ENCODE results near the gene IBA57. TPM values are rescaled to one million over a fixed set of nuclear protein-coding genes. Genes with fewer than 3 reads are reported as not detected.

The IBA57 gene
- total RNA-seq, 2 experiments from 2014 or later, result 9.7 to 10.8 TPM

GRCh38 chr1:228216371-228217320, 51.0 kb downstream of the IBA57 start:
- H3K4me3 Mint-ChIP-seq, result no peak overlapping the region
- no peaks in the 10 kb centered on the region for H3K9me3 Mint-ChIP-seq
- peaks cover 2% of the 10 kb centered on the region for H3K36me3 Mint-ChIP-seq (ENCODE audit: low read depth)
- no peaks in the 10 kb centered on the region for H3K27me3 Mint-ChIP-seq
- TF ChIP-seq CTCF (IDR thresholded peaks at IDR 0.05), result no peak
- H3K4me1 Mint-ChIP-seq (ENCODE audit: low read depth), result peaks cover 5% of the 10 kb centered on the region
- no peak for DNase-seq
- no peak for ATAC-seq
- intact Hi-C loops (cut with micrococcal nuclease), result no loop called here
- no peak overlapping the region for H3K27ac Mint-ChIP-seq
- POLR2A ChIA-PET, result interaction anchor here (0.6 kb wide), 1 partner anchor 900 kb away, joined by 3 read pairs; no protein-coding TSS in a partner anchor
- CTCF ChIA-PET, result no interaction called here

GRCh38 chr1:228217551-228218344, 52.1 kb downstream of the IBA57 start:
- no peak for TF ChIP-seq CTCF (IDR thresholded peaks at IDR 0.05)
- H3K4me1 Mint-ChIP-seq (ENCODE audit: low read depth), result peaks cover 5% of the 10 kb centered on the region
- ATAC-seq (no peak), DNase-seq (no peak)
- ChIA-PET CTCF (no interaction called here), POLR2A (no interaction called here)
- no peak overlapping the region for H3K27ac Mint-ChIP-seq
- H3K9me3 Mint-ChIP-seq, result no peaks in the 10 kb centered on the region
- H3K36me3 Mint-ChIP-seq (ENCODE audit: low read depth), result peaks cover 6% of the 10 kb centered on the region
- H3K27me3 Mint-ChIP-seq, result no peaks in the 10 kb centered on the region
- H3K4me3 Mint-ChIP-seq, result no peak overlapping the region
- intact Hi-C loops (cut with micrococcal nuclease), result no loop called here

- Mint-ChIP-seq H3K27ac (no peak overlapping the region), H3K4me3 (no peak overlapping the region), H3K9me3 (peaks cover 2% of the 10 kb centered on the region), H3K36me3 (ENCODE audit: low read depth) (peaks cover 15% of the 10 kb centered on the region), H3K4me1 (ENCODE audit: low read depth) (peaks cover 3% of the 10 kb centered on the region), H3K27me3 (no peaks in the 10 kb centered on the region)
- intact Hi-C loops (cut with micrococcal nuclease), result no loop called here
- no peak for TF ChIP-seq CTCF (IDR thresholded peaks at IDR 0.05)
- no peak for ATAC-seq
- POLR2A ChIA-PET, result no interaction called here
- DNase-seq, result no peak
- CTCF ChIA-PET, result no interaction called here
Observed at GRCh38 chr1:228218513-228219244, 53.1 kb downstream of the IBA57 start.

- POLR2A ChIA-PET, result no interaction called here
- intact Hi-C loops (cut with micrococcal nuclease), result no loop called here
- no peak for DNase-seq
- no peaks in the 10 kb centered on the region for H3K27me3 Mint-ChIP-seq
- H3K27ac Mint-ChIP-seq, result no peak overlapping the region
- peaks cover 23% of the 10 kb centered on the region for H3K36me3 Mint-ChIP-seq (ENCODE audit: low read depth)
- peaks cover 3% of the 10 kb centered on the region for H3K4me1 Mint-ChIP-seq (ENCODE audit: low read depth)
- CTCF ChIA-PET, result no interaction called here
- TF ChIP-seq CTCF (IDR thresholded peaks at IDR 0.05), result no peak
- peaks cover 7% of the 10 kb centered on the region for H3K9me3 Mint-ChIP-seq
- H3K4me3 Mint-ChIP-seq, result no peak overlapping the region
- ATAC-seq, result no peak
Observed at GRCh38 chr1:228219245-228219961, 53.8 kb downstream of the IBA57 start.

Data from activated CD8-positive, alpha-beta T cell treated with anti-CD3 and anti-CD28 coated beads for 36 hours (primary cell).